Measurements from ENCODE around the gene ZFYVE28.

ZFYVE28 gene

GRCh38 chr4:2357821-2358745 lies 60.4 kb downstream of the ZFYVE28 start:
- DNase-seq (ENCODE audit: insufficient read length, low spot score) (no peak), FAIRE-seq (no peak)
- TF ChIP-seq POLR2A (IDR thresholded peaks at IDR 0.05; ENCODE audit: low read depth, low read length) (no peak), POU2F2 (IDR thresholded peaks at IDR 0.05; ENCODE audit: low read depth, low read length) (no peak), TAF1 (IDR thresholded peaks at IDR 0.05; ENCODE audit: low read depth, low read length) (no peak)

GRCh38 chr4:2356123-2357069 lies 62.0 kb downstream of the ZFYVE28 start:
- no peak for FAIRE-seq
- TF ChIP-seq POLR2AphosphoS5 (IDR thresholded peaks at IDR 0.05; ENCODE audit: low read depth, low read length) (no peak), POLR2A (IDR thresholded peaks at IDR 0.05; ENCODE audit: low read depth, low read length) (no peak), SPI1 (IDR thresholded peaks at IDR 0.05; ENCODE audit: low read depth, low read length) (no peak), POU2F2 (IDR thresholded peaks at IDR 0.05; ENCODE audit: low read depth, low read length) (no peak), PAX5 (IDR thresholded peaks at IDR 0.05; ENCODE audit: insufficient read depth, low read length, severe bottlenecking) (no peak), TAF1 (IDR thresholded peaks at IDR 0.05; ENCODE audit: low read depth, low read length) (no peak)
- no peak for DNase-seq (ENCODE audit: insufficient read length, low spot score)

GRCh38 chr4:2354760-2355159 lies 63.7 kb downstream of the ZFYVE28 start:
- no peak for DNase-seq (ENCODE audit: insufficient read length, low spot score)
- TF ChIP-seq PAX5 (IDR thresholded peaks at IDR 0.05; ENCODE audit: insufficient read depth, low read length, severe bottlenecking), result no peak
- no peak for TF ChIP-seq POU2F2 (IDR thresholded peaks at IDR 0.05; ENCODE audit: low read depth, low read length)
- no peak for TF ChIP-seq POLR2A (IDR thresholded peaks at IDR 0.05; ENCODE audit: low read depth, low read length)
- FAIRE-seq, result no peak

GRCh38 chr4:2354118-2354517 lies 64.3 kb downstream of the ZFYVE28 start:
- no peak for FAIRE-seq
- DNase-seq (ENCODE audit: insufficient read length, low spot score), result no peak
- TF ChIP-seq POLR2AphosphoS5 (IDR thresholded peaks at IDR 0.05; ENCODE audit: low read depth, low read length), result no peak
- no peak for TF ChIP-seq SPI1 (IDR thresholded peaks at IDR 0.05; ENCODE audit: low read depth, low read length)
- TF ChIP-seq TAF1 (IDR thresholded peaks at IDR 0.05; ENCODE audit: low read depth, low read length), result no peak
- TF ChIP-seq POU2F2 (IDR thresholded peaks at IDR 0.05; ENCODE audit: low read depth, low read length), result no peak
- no peak for TF ChIP-seq POLR2A (IDR thresholded peaks at IDR 0.05; ENCODE audit: low read depth, low read length)
- TF ChIP-seq PAX5 (IDR thresholded peaks at IDR 0.05; ENCODE audit: insufficient read depth, low read length, severe bottlenecking), result no peak

- FAIRE-seq (no peak), DNase-seq (ENCODE audit: insufficient read length, low spot score) (no peak)
- TF ChIP-seq TAF1 (IDR thresholded peaks at IDR 0.05; ENCODE audit: low read depth, low read length) (no peak), POLR2AphosphoS5 (IDR thresholded peaks at IDR 0.05; ENCODE audit: low read depth, low read length) (no peak), PAX5 (IDR thresholded peaks at IDR 0.05; ENCODE audit: insufficient read depth, low read length, severe bottlenecking) (no peak), POU2F2 (IDR thresholded peaks at IDR 0.05; ENCODE audit: low read depth, low read length) (no peak), SPI1 (IDR thresholded peaks at IDR 0.05; ENCODE audit: low read depth, low read length) (no peak), POLR2A (IDR thresholded peaks at IDR 0.05; ENCODE audit: low read depth, low read length) (no peak)
Observed at GRCh38 chr4:2353222-2354107, 65.0 kb downstream of the ZFYVE28 start.

- FAIRE-seq, result no peak
- TF ChIP-seq POLR2AphosphoS5 (IDR thresholded peaks at IDR 0.05; ENCODE audit: low read depth, low read length), result no peak
- no peak for TF ChIP-seq PAX5 (IDR thresholded peaks at IDR 0.05; ENCODE audit: insufficient read depth, low read length, severe bottlenecking)
- no peak for TF ChIP-seq SPI1 (IDR thresholded peaks at IDR 0.05; ENCODE audit: low read depth, low read length)
- no peak for TF ChIP-seq TAF1 (IDR thresholded peaks at IDR 0.05; ENCODE audit: low read depth, low read length)
- no peak for TF ChIP-seq POLR2A (IDR thresholded peaks at IDR 0.05; ENCODE audit: low read depth, low read length)
- TF ChIP-seq POU2F2 (IDR thresholded peaks at IDR 0.05; ENCODE audit: low read depth, low read length), result no peak
- DNase-seq (ENCODE audit: insufficient read length, low spot score), result no peak
Observed at GRCh38 chr4:2352729-2353221, 65.7 kb downstream of the ZFYVE28 start.

- TF ChIP-seq POLR2AphosphoS5 (IDR thresholded peaks at IDR 0.05; ENCODE audit: low read depth, low read length) (no peak), TAF1 (IDR thresholded peaks at IDR 0.05; ENCODE audit: low read depth, low read length) (no peak), POLR2A (IDR thresholded peaks at IDR 0.05; ENCODE audit: low read depth, low read length) (no peak), PAX5 (IDR thresholded peaks at IDR 0.05; ENCODE audit: insufficient read depth, low read length, severe bottlenecking) (no peak), POU2F2 (IDR thresholded peaks at IDR 0.05; ENCODE audit: low read depth, low read length) (no peak), SPI1 (IDR thresholded peaks at IDR 0.05; ENCODE audit: low read depth, low read length) (no peak)
- no peak for DNase-seq (ENCODE audit: insufficient read length, low spot score)
- FAIRE-seq, result no peak
Observed at GRCh38 chr4:2352171-2352570, 66.3 kb downstream of the ZFYVE28 start.

- FAIRE-seq, result no peak
- DNase-seq (ENCODE audit: insufficient read length, low spot score), result no peak
- no peak for TF ChIP-seq POLR2A (IDR thresholded peaks at IDR 0.05; ENCODE audit: low read depth, low read length)
- TF ChIP-seq POU2F2 (IDR thresholded peaks at IDR 0.05; ENCODE audit: low read depth, low read length), result no peak
- no peak for TF ChIP-seq TAF1 (IDR thresholded peaks at IDR 0.05; ENCODE audit: low read depth, low read length)
- no peak for TF ChIP-seq SPI1 (IDR thresholded peaks at IDR 0.05; ENCODE audit: low read depth, low read length)
- no peak for TF ChIP-seq POLR2AphosphoS5 (IDR thresholded peaks at IDR 0.05; ENCODE audit: low read depth, low read length)
- no peak for TF ChIP-seq PAX5 (IDR thresholded peaks at IDR 0.05; ENCODE audit: insufficient read depth, low read length, severe bottlenecking)
Observed at GRCh38 chr4:2350982-2351381, 67.5 kb downstream of the ZFYVE28 start.
